Activated T-helper 2 cell treated with anti-CD3 and anti-CD28 coated beads, Interferon-gamma antibody, Interleukin-2, Interleukin-4, amounts not matched to agents 10 μg/mL and 5 μg/mL and 100 μg/mL, durations not matched to agents 14 hours and 24 hours and 36 hours (primary cell): ENCODE measurements around the gene FEV. TPM values are rescaled to one million over a fixed set of nuclear protein-coding genes. Genes with fewer than 3 reads are reported as not detected.

Source experiments
- DNase-seq: peaks from one replicate; pipeline ENCODE4 v3.0.0; 2021; ENCODE audit warnings: low spot score
- H3K27ac Mint-ChIP-seq: one replicate; pipeline ENCODE4 v1.8.0; 2021; ENCODE audit warnings: mixed read lengths
- H3K27me3 Mint-ChIP-seq: one replicate; pipeline ENCODE4 v1.8.0; 2021; ENCODE audit warnings: low read depth, mixed read lengths
- H3K36me3 Mint-ChIP-seq: one replicate; pipeline ENCODE4 v1.8.0; 2021; ENCODE audit warnings: low read depth, mixed read lengths
- H3K4me1 Mint-ChIP-seq: one replicate; pipeline ENCODE4 v1.8.0; 2021; ENCODE audit warnings: low read depth, mixed read lengths
- H3K4me3 Mint-ChIP-seq: one replicate; pipeline ENCODE4 v1.8.0; 2021; ENCODE audit warnings: low read depth, mild to moderate bottlenecking, moderate library complexity, mixed read lengths
- H3K9me3 Mint-ChIP-seq: one replicate; pipeline ENCODE4 v1.8.0; 2021; ENCODE audit warnings: mixed read lengths
- intact Hi-C: fragments of 100-400 bp; cut with micrococcal nuclease; formaldehyde crosslinking; loops from one replicate; pipeline ENCODE4 v1.15.1; 2023
- total RNA-seq: library from RNA; stranded (reverse); gene quantifications from 2 replicates; pipeline ENCODE4 v1.2.3, GENCODE V29; 2022

Gene FEV
- total RNA-seq, result not detected in 2 replicates

- H3K27me3 Mint-ChIP-seq, result peaks cover 78% of the 10 kb centered on the region
- H3K4me3 Mint-ChIP-seq, result no peak within 1 kb of the TSS
- no peaks in the 10 kb centered on the region for H3K9me3 Mint-ChIP-seq
- peaks cover 9% of the 10 kb centered on the region for H3K4me1 Mint-ChIP-seq
- no peak for DNase-seq
- no peaks in the 10 kb centered on the region for H3K36me3 Mint-ChIP-seq
- no peak within 1 kb of the TSS for H3K27ac Mint-ChIP-seq
- intact Hi-C loops, result loop anchor here (10.0 kb wide), 1 partner anchor 200 kb away; the partner anchor contains the start of gene CYP27A1
Observed at GRCh38 chr2:218985021-218985324, at the start of gene FEV. Gene FEV, minus strand, starts transcription at chr2:218985184. Its CDS starts 109 bp downstream, at chr2:218985075.

DNA sequence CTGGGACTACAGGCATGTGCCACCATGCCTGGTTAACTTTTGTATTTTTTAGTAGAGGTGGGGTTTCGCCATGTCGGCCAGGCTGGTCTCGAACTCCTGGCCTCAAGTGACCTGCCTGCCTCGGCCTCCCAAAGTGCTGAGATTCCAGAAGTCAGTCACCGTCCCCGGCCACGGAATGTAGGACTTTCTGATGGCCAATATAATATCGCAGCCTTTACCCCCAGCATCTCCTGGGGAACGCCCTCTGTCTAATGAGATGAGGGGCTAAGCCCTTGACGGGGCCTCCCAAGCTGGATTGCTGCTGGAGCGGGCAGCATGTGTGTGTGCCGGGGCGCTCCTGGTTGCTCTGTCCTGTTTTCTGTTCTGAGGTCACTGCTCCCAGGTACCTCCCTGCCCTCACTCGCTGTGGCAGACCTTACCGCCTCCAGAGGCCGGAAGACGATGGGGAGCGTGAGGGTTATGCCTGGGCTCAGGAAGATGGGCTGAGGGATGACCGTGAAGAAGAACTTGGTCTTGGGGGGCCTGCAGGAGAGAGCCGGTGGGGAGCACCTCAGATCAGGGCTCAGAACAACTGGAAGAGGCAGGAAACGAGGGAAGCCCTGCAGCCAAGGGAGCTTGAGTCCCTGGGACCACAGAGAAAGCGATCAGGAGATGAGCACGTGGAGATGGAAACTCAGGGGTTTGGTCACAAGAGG lies 47.2 kb upstream of the FEV start:
- H3K4me1 Mint-ChIP-seq, result no peaks in the 10 kb centered on the region
- no peaks in the 10 kb centered on the region for H3K9me3 Mint-ChIP-seq
- no peaks in the 10 kb centered on the region for H3K36me3 Mint-ChIP-seq
- intact Hi-C loops, result no loop called here
- no peak overlapping the region for H3K27ac Mint-ChIP-seq
- DNase-seq, result no peak
- H3K27me3 Mint-ChIP-seq, result peaks cover 23% of the 10 kb centered on the region
- H3K4me3 Mint-ChIP-seq, result no peak overlapping the region

DNA sequence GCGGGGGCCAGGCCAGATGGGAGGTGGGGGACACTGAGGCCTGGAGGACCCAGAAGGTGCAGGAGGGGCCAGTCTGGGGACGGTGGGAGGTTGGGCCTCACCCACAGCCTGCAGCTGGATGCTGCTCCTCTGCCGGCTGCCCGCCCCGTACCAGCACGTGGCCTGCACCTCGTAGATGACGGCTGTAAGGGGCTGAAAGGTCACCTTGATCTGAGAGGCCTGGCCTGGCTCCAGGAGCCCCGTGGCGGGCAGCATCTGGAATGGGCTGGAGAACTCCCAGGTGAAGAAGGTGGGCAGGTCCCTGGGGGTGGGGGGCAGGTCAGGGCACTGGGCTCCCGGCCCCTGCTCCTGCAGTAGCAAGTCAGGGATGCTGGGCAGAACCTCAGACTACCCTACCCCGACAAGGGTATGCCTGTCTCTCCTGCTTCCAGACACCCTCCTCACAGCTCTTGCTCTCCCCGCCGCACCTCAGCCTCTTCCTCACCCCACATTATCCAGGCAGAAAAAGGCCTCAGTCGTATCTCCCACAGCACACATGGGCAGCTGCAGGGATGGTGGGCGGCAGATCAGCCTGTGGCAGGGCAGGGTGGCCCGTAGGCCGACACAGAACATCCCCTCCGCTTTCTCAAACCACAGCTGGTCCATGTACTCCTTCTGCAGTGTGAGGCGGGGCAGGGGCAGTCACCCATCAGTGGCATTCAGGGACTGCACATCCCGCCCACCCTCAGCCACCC lies 46.2 kb upstream of the FEV start:
- Mint-ChIP-seq H3K4me1 (no peaks in the 10 kb centered on the region), H3K36me3 (no peaks in the 10 kb centered on the region), H3K27ac (no peak overlapping the region), H3K27me3 (peaks cover 23% of the 10 kb centered on the region), H3K4me3 (no peak overlapping the region), H3K9me3 (no peaks in the 10 kb centered on the region)
- intact Hi-C loops, result no loop called here
- no peak for DNase-seq

DNA sequence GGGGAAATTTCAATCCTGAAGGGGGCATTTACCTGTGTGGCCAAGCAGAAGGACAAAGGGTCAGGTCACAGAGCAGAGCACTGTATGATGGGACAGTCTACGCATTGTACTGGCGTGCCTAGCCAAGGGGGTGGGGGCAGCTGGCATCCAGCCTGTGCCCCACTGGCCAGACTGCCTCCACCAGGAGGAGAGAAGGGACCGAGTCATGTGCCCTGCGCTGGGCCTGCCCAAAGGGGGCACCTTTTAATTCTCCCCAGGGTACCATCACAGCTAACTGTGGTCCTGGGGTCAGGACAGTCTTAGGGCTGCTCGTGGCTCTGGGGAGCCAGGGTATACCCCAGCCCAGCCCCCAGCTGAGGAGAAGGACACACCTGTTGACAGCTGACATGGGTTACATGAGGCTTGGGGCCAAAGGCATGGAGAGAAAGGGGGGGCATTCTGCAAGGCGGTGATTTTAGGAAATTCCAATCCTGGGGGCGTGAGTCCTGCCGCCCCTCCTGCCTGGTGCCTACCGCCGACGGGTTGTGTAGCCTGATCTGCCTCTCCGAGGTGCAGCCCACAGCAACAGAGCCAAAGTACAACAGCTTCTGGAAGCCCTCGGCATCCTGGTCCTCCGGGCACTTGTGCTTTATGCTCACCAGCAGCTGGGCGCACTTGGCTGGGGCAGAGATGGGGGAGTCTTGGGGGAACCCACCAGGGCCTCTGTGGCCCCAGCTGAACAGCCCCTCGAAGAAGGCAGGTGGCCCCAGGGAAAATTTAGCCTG lies 45.4 kb upstream of the FEV start:
- intact Hi-C loops, result no loop called here
- no peak for DNase-seq
- H3K27ac Mint-ChIP-seq, result no peak overlapping the region
- H3K27me3 Mint-ChIP-seq, result peaks cover 20% of the 10 kb centered on the region
- no peaks in the 10 kb centered on the region for H3K4me1 Mint-ChIP-seq
- H3K36me3 Mint-ChIP-seq, result no peaks in the 10 kb centered on the region
- no peaks in the 10 kb centered on the region for H3K9me3 Mint-ChIP-seq
- H3K4me3 Mint-ChIP-seq, result no peak overlapping the region

- Mint-ChIP-seq H3K9me3 (no peaks in the 10 kb centered on the region), H3K4me1 (no peaks in the 10 kb centered on the region)
Observed at GRCh38 chr2:219029829-219030165, 44.8 kb upstream of the FEV start.

DNA sequence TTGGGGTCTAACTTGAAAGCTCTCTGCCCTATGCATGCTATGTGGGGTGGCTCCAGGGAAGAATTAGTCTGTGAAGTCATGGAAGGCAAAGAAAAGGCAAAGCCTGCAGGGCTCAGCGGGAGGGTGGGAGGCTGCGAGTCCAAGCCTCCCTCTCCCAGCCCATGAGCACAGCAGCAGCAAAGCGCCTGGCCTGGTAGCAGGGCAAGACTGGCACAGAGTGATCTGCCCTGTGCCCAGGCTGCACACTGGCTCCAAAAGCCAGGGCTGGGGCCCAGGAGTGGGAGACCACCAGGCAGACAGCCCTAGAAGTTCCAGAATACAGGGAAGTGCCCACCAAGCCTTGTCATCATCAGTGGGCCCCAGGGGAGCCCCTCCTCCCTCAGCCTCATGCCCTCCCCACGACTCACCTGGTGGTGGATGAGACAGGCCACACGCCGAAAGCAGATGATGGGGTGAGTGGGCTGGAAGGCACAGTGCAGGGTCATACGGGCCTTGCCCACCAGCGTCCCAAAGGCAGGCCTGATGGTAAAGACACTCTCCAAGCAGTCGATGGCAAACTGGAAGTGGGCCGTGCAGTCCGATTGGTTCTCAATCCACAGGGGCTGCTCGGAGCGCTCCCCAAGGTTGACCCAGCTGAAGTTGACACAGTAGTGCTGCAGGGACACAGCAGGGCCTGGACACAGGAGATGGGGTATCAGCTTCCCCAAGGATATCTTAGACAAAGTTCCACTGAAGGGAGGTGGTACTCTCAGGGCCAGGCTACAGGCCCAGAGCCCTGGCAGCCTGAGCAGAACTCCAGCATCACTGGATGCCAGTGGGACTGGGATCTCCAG lies 44.2 kb upstream of the FEV start:
- Mint-ChIP-seq H3K9me3 (no peaks in the 10 kb centered on the region), H3K27me3 (peaks cover 17% of the 10 kb centered on the region), H3K27ac (no peak overlapping the region), H3K4me3 (no peak overlapping the region), H3K4me1 (no peaks in the 10 kb centered on the region), H3K36me3 (no peaks in the 10 kb centered on the region)
- intact Hi-C loops, result loop anchor here (2.0 kb wide), 1 partner anchor 126 kb away; no protein-coding TSS in a partner anchor
- DNase-seq, result no peak

More at GRCh38 chr2:219029829-219030165, 44.8 kb upstream of the FEV start:
- H3K27me3 Mint-ChIP-seq, result peaks cover 20% of the 10 kb centered on the region
- H3K4me3 Mint-ChIP-seq, result no peak overlapping the region
- H3K36me3 Mint-ChIP-seq, result no peaks in the 10 kb centered on the region
- intact Hi-C loops, result loop anchor here (2.0 kb wide), 1 partner anchor 125 kb away; no protein-coding TSS in a partner anchor
- DNase-seq, result peak; percentile 62
- H3K27ac Mint-ChIP-seq, result no peak overlapping the region

DNA sequence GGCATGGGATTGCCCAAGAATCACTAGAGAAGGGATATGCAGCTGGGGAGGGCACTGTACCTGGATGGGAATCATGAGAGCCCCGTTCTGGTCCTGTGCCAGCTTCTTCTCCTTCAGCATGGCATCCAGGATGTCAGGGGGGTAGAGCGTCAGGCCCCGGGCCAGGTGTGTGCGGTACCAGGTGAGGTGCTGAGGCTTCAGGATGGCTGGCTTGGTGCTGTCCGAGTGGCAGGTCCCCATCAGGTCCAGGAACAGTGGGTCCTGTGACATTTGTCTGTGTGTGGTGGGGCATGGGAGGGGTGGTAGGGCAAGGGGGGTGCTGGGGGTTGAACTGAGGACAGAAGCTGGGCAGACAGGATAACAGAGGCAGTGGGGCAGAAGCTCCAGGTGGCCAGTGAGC lies 43.2 kb upstream of the FEV start:
- H3K9me3 Mint-ChIP-seq, result no peaks in the 10 kb centered on the region
- DNase-seq, result no peak
- H3K27ac Mint-ChIP-seq, result no peak overlapping the region
- H3K4me3 Mint-ChIP-seq, result no peak overlapping the region
- intact Hi-C loops, result loop anchor here (2.0 kb wide), 1 partner anchor 127 kb away; no protein-coding TSS in a partner anchor
- H3K36me3 Mint-ChIP-seq, result no peaks in the 10 kb centered on the region
- peaks cover 8% of the 10 kb centered on the region for H3K27me3 Mint-ChIP-seq
- H3K4me1 Mint-ChIP-seq, result no peaks in the 10 kb centered on the region

- DNase-seq, result no peak
- no peak overlapping the region for H3K4me3 Mint-ChIP-seq
- no peaks in the 10 kb centered on the region for H3K36me3 Mint-ChIP-seq
- H3K9me3 Mint-ChIP-seq, result no peaks in the 10 kb centered on the region
- no peaks in the 10 kb centered on the region for H3K4me1 Mint-ChIP-seq
- intact Hi-C loops, result loop anchor here (2.0 kb wide), 1 partner anchor 127 kb away; no protein-coding TSS in a partner anchor
- H3K27ac Mint-ChIP-seq, result no peak overlapping the region
- peaks cover 4% of the 10 kb centered on the region for H3K27me3 Mint-ChIP-seq
Observed at GRCh38 chr2:219027511-219028055, 42.6 kb upstream of the FEV start.

DNA sequence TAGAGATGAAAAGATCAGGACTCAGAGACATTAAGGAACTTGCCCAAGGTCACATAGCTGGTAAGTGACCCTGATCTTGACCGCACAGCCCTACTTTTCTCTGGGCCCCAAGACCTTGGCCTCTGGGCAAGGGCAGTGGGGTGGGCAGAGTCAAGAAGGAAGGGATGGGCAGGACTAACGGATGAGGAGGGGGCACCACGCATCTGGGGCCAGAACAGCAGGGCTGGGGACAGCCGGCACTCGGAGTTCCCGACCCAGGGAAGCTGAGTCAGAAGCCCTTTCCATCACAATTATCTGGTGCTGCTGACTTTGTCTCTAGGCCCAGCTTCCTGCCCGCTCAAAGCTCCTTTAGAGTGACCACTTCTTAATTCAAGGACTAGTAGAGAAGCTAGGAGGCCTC lies 42.0 kb upstream of the FEV start:
- intact Hi-C loops, result no loop called here
- no peak for DNase-seq
- Mint-ChIP-seq H3K9me3 (no peaks in the 10 kb centered on the region), H3K27ac (no peak overlapping the region), H3K4me3 (no peak overlapping the region), H3K36me3 (no peaks in the 10 kb centered on the region), H3K4me1 (no peaks in the 10 kb centered on the region), H3K27me3 (no peaks in the 10 kb centered on the region)

DNA sequence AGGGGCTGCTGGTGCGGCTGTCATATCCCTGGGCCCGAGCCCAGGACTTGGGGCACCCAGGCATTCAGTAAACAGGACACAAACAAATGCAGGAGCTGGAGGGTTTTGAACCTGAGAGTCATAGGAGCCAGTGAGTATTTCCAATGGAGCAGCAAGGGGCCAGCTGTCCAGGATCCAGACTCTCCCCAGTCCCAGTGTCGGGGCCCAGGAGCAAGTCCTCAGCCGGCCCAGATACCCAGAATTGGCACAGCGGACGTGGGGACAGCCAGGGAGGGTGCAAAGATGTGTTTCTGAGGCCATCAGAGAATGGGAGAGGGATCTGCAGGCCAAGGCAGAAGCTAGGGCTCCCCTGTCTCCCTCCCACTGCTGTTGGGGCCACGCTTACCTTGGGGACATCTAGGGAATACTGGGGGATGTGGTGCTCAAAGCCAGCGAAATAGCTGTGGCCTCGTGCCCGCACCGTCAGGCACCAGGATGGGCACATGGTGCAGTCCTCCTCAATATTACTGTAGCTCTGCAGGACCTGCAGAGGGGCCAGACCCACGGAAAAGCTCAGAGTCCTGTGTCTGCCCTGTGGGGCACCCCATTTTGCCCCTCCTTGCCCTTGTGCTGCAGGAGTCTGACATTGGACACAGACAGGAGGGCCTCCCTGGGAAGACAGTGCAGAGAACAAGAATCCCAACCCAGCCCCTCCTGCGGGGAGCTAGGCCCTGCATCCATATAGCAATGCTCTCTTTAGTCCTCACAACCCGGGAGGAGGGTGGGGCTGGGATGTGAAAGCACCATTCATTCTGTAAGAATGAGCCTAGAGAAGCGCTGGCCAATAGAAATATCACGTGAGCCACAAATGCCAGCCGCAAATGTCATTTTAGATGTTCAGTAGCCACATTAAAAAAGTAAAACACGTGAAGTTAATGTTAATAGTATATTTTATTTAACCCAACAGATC lies 40.9 kb upstream of the FEV start:
- DNase-seq, result no peak
- Mint-ChIP-seq H3K9me3 (no peaks in the 10 kb centered on the region), H3K27ac (no peak overlapping the region), H3K4me3 (no peak overlapping the region), H3K36me3 (no peaks in the 10 kb centered on the region), H3K27me3 (no peaks in the 10 kb centered on the region), H3K4me1 (no peaks in the 10 kb centered on the region)
- intact Hi-C loops, result no loop called here

DNA sequence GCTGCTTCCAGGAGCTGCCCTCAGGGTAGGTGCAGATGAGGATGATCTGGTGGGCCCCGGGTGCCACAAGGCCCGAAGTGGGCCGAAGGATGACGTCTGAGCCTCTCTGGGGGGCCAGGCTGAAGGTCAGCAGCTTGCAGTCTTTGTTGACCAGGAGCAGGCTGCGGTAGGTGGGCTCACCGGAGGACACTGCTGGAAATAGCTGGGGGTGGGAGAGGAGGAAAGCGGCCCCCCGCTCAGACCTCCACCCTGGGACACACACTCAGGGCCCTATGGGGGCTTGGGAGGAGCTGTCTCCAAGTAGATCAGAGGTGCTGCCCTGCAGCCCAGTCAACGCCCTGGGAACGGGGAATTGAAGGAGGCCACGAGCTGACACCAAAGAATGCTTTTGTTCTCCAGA lies 39.1 kb upstream of the FEV start:
- Mint-ChIP-seq H3K36me3 (no peaks in the 10 kb centered on the region), H3K27me3 (no peaks in the 10 kb centered on the region), H3K4me3 (no peak overlapping the region), H3K9me3 (no peaks in the 10 kb centered on the region), H3K4me1 (no peaks in the 10 kb centered on the region), H3K27ac (no peak overlapping the region)
- DNase-seq, result no peak
- intact Hi-C loops, result no loop called here
